Activated B cell treated with CpG ODN at 0.5 μM for 24 hours (primary cell): Measurements from ENCODE around the gene MBNL2. TPM values are rescaled to one million over a fixed set of nuclear protein-coding genes. Genes with fewer than 3 reads are reported as not detected.

Source experiments
- ATAC-seq: fragments of 200-7000 bp; cut with Tn5 transposase; one replicate; pipeline ENCODE4 v1.10.0; 2021; ENCODE audit warnings: low read depth, mild to moderate bottlenecking, moderate library complexity
- CTCF ChIA-PET: fragments of 350-600 bp; sonication (Branson Sonifier 250); formaldehyde crosslinking; loops from one replicate; lab custom pipeline; 2021; ENCODE audit warnings: antibody characterized with exemption; lab: Charles Lee
- POLR2A ChIA-PET: fragments of 350-600 bp; sonication (Branson Sonifier 250); formaldehyde crosslinking; loops from one replicate; lab custom pipeline; 2021; ENCODE audit warnings: antibody characterized with exemption; lab: Charles Lee
- DNase-seq: peaks from one replicate; pipeline ENCODE4 v3.0.0; 2022
- H3K27ac Mint-ChIP-seq: one replicate; pipeline ENCODE4 v1.8.0; 2020; ENCODE audit warnings: mixed read lengths
- H3K27me3 Mint-ChIP-seq: one replicate; pipeline ENCODE4 v1.8.0; 2021; ENCODE audit warnings: mixed read lengths
- H3K36me3 Mint-ChIP-seq: one replicate; pipeline ENCODE4 v1.8.0; 2021; ENCODE audit warnings: low read depth, mixed read lengths
- H3K4me1 Mint-ChIP-seq: one replicate; pipeline ENCODE4 v1.8.0; 2021; ENCODE audit warnings: mixed read lengths
- H3K4me3 Mint-ChIP-seq: one replicate; pipeline ENCODE4 v1.8.0; 2020; ENCODE audit warnings: mild to moderate bottlenecking, mixed read lengths
- H3K9me3 Mint-ChIP-seq: one replicate; pipeline ENCODE4 v1.8.0; 2020; ENCODE audit warnings: mixed read lengths
- intact Hi-C: fragments of 100-400 bp; cut with micrococcal nuclease; formaldehyde crosslinking; loops from one replicate; pipeline ENCODE4 v1.15.1; 2024
- total RNA-seq: library from RNA; stranded (reverse); gene quantifications from 2 replicates; pipeline ENCODE4 v1.2.3, GENCODE V29; 2022
- TF ChIP-seq, protein P1 (sequence below): fragments of 200-600 bp; IDR thresholded peaks from one replicate; pipeline ENCODE4 v1.8.0; 2022; ENCODE audit warnings: antibody characterized with exemption, mild to moderate bottlenecking

Gene MBNL2
- total RNA-seq, 1 donor from 2014 or later = 18.8 TPM

DNA sequence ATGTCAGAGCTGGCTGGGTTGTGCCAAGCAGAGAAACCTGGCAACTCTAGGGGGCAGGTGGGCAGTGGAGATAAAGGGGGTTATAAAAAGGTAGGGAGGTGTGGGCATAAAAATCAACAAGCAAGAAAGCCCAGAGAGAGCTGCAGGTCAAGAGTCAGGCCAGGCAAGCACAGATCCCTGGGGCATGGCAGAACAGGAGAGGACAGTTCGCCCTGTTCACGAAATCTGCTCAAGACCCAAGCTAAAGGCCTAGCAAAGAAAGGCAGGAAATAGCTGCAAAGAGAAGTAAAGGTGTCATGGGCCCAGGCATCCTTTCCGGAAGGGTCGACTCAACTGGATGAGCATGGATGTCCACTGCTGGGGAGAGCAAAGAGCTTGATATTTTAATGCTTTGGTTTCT, 3.4 kb downstream of the MBNL2 start:
- ATAC-seq = no peak
- DNase-seq = no peak

DNA sequence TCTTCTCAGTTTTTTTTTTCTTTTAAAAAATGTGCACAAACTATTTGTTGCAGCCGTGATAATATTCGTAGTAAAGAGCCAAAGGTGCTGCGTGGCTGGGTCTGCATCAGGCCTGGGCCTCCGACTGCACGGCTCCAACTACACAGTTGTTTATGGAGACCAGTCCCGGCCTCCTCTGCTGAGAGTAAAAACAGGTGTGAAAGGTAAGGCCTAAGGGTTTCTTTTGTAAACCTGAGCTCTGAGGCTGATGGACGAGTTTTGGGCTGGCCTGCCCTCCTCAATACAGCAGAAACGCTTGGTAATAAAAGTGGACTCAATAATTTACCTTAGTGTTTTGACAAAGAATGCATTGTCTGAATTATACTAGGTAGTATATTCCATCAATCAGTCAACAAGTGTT, 3.9 kb downstream of the MBNL2 start:
- CTCF ChIA-PET = no interaction called here
- H3K4me1 Mint-ChIP-seq = peaks cover 76% of the 10 kb centered on the region
- peaks cover 18% of the 10 kb centered on the region for H3K36me3 Mint-ChIP-seq
- no peak overlapping the region for H3K4me3 Mint-ChIP-seq
- TF ChIP-seq, protein P1, sequence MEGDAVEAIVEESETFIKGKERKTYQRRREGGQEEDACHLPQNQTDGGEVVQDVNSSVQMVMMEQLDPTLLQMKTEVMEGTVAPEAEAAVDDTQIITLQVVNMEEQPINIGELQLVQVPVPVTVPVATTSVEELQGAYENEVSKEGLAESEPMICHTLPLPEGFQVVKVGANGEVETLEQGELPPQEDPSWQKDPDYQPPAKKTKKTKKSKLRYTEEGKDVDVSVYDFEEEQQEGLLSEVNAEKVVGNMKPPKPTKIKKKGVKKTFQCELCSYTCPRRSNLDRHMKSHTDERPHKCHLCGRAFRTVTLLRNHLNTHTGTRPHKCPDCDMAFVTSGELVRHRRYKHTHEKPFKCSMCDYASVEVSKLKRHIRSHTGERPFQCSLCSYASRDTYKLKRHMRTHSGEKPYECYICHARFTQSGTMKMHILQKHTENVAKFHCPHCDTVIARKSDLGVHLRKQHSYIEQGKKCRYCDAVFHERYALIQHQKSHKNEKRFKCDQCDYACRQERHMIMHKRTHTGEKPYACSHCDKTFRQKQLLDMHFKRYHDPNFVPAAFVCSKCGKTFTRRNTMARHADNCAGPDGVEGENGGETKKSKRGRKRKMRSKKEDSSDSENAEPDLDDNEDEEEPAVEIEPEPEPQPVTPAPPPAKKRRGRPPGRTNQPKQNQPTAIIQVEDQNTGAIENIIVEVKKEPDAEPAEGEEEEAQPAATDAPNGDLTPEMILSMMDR = no peak
- H3K27ac Mint-ChIP-seq = peak overlapping the region; percentile 92
- ATAC-seq (no peak), DNase-seq (no peak)
- no peaks in the 10 kb centered on the region for H3K27me3 Mint-ChIP-seq
- intact Hi-C loops = loop anchor here (10.0 kb wide), 1 partner anchor 1859 kb away; no protein-coding TSS in a partner anchor
- no peaks in the 10 kb centered on the region for H3K9me3 Mint-ChIP-seq
- POLR2A ChIA-PET = interaction anchor here (1.2 kb wide), 1 partner anchor 207 kb away, joined by 4 read pairs; the partner anchor contains the start of gene RAP2A

More for the DNA sequence above, 3.4 kb downstream of the MBNL2 start:
- H3K36me3 Mint-ChIP-seq = peaks cover 16% of the 10 kb centered on the region
- H3K4me1 Mint-ChIP-seq = peaks cover 72% of the 10 kb centered on the region
- no peaks in the 10 kb centered on the region for H3K9me3 Mint-ChIP-seq
- POLR2A ChIA-PET = interaction anchor here (1.2 kb wide), 1 partner anchor 208 kb away, joined by 4 read pairs; the partner anchor contains the start of gene RAP2A
- intact Hi-C loops = loop anchor here (10.0 kb wide), 1 partner anchor 1859 kb away; no protein-coding TSS in a partner anchor
- TF ChIP-seq, protein P1 = no peak
- H3K27ac Mint-ChIP-seq = peak overlapping the region; percentile 92
- peak overlapping the region; percentile 89 for H3K4me3 Mint-ChIP-seq
- CTCF ChIA-PET = no interaction called here
- no peaks in the 10 kb centered on the region for H3K27me3 Mint-ChIP-seq

DNA sequence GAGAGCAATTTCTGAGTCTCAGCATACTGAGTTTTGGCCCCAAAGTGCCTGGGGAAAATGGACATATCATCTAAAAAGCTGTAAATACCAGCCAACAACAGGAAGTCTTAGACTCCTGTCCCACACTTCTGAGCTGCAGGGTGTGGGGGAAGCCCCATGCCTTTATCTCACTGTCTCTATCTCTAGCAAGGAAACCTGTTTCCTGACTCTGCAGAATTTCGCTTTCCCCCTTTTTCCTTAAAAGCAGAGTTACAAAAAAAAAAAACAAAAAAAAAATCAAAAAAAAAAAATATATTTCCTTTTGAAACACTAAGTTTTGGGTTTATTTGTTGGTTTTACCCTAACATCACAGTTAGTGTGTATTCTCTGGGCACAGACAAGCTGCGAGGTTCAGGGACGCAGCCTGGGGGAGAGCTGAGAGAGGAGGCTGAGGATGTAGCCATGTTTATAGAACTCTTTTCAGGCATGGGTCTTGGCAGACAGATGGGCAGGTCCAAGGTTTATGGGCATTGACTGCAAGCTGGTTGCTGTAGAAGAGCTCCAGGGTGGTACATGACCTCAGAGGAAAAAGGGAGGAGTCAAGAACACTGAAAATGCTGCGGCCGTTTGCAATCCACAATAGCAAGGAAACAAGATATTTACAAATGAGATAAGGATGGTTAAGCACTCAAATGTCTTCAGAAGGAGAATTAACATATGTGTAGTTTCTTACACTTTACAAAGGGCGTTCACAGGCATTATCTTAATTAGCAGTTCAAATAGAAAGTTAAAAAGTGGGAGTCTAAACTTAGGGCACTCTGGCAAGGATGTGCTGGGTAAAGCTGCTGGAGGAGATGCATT, 4.9 kb downstream of the MBNL2 start:
- no peak for ATAC-seq
- ChIA-PET POLR2A (interaction anchor here (0.6 to 1.0 kb wide), 3 partner anchors 9 to 70 kb away, joined by 3 to 9 read pairs (median 5); no protein-coding TSS in a partner anchor), CTCF (interaction anchor here (1.1 kb wide), 1 partner anchor 117 kb away, joined by 3 read pairs; no protein-coding TSS in a partner anchor)
- intact Hi-C loops = loop anchor here (10.0 kb wide), 1 partner anchor 1858 kb away; no protein-coding TSS in a partner anchor
- Mint-ChIP-seq H3K27me3 (no peaks in the 10 kb centered on the region), H3K27ac (peak overlapping the region; percentile 51), H3K9me3 (no peaks in the 10 kb centered on the region), H3K4me3 (peak overlapping the region; percentile 63), H3K4me1 (peaks cover 80% of the 10 kb centered on the region), H3K36me3 (peaks cover 28% of the 10 kb centered on the region)
- no peak for DNase-seq
- TF ChIP-seq, protein P1 = no peak

DNA sequence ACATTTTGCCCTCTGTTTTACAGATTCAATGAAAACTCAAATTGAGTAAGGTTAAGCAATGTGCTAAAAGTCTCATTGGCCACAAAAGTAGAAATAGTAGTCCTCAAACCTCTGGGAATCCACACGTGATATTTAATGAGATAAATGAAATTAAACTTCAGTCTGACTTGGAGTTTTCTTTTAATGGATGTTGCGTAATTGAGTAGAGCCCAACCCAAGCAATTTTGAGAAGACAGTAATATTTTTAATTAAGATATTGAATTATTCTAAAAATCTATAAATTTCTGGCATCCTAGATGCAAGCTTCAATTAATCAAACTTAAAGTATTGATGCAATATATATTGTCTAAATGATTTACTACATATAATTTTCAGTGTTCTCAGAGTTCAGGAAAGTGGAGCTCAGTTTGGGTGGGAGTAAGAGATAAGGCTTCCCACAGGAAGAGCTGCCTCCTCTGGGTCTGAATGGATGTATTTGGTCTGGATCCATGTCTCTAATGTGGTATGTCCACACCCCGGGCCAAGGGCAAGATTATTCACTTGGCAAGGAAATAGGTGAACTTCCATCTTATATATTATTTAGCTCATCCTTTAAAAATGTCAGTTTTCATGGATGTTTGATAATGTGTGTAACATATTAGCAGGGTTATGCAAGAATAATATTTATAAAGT, 6.9 kb downstream of the MBNL2 start:
- TF ChIP-seq, protein P1 = no peak
- ChIA-PET POLR2A (no interaction called here), CTCF (no interaction called here)
- Mint-ChIP-seq H3K36me3 (peaks cover 33% of the 10 kb centered on the region), H3K27me3 (no peaks in the 10 kb centered on the region), H3K9me3 (no peaks in the 10 kb centered on the region), H3K27ac (no peak overlapping the region), H3K4me1 (peaks cover 70% of the 10 kb centered on the region), H3K4me3 (no peak overlapping the region)
- intact Hi-C loops = loop anchor here (10.0 kb wide), 1 partner anchor 1856 kb away; no protein-coding TSS in a partner anchor
- ATAC-seq (no peak), DNase-seq (no peak)
